Islet precursor cell (in vitro differentiated cells): ENCODE results near the gene GOLGA8S.
"Not testable (repeated sequence)": the region's sequence is repeated elsewhere in the genome, so short reads cannot be mapped to it uniquely, and the experiment has no call there.

ENCODE experiments used
- DNase-seq: peaks from one replicate; pipeline ENCODE4 v3.0.0-alpha.2; 2018

Gene GOLGA8S

DNA sequence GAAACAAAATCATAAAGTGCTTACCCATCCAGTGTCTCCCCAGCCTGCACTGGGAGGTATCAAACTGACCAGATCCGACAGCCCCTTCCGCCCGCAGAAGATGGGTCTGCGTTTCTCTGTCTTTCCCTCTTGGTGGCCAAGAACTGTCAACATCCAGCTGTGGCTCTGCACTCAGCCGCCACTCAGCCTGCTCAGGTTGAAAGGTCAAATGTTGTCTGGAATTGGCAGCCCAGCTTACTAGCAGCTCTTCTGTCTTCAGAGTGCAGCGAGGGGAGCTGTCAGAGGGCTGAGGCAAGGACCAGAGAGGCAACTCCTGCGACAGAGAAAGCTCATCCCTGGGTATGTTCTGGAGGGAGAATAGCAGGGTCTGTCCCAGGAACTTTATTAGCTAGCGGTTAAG is 47.1 kb downstream of the GOLGA8S start:
- no peak for DNase-seq

DNA sequence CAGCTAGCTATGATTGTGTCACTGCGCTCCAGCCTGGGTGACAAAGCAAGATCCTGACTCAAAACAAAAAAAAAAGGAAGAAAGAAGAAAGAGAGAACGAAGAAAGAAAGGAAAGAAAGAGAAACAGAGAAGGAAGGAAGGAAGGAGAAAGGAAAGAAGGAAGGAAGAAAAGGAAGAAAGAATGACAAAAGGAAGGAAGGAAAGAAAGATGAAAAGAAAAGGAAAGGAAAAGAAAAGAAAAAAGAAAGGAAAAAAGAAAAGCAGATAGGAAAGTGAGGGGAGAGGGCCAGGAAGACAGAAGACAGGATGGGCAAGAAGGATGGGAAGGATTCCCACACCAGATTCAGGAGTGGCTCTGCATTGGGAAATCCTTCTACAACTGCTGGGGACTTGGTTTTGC is 47.6 kb downstream of the GOLGA8S start:
- DNase-seq, result no peak

DNA sequence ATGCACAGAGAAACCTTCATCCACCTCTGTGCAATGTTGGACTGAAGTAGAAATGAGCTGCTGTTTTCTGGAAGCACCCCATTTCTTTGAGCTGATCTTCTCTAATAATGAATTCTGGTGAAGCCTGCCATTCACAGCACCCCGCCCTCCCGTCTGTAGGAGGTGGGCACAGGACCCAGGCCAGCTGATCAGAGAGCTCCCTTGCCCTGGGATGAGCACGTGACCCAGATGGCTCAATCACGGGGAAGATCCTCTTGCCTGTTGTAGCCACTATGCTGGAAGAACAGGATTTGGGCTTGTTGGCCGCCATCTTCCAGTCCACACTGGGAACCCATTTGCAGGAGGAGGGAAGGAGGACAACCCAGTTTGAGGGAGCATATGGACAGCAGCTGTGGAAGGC is 48.0 kb downstream of the GOLGA8S start:
- no peak for DNase-seq

DNA sequence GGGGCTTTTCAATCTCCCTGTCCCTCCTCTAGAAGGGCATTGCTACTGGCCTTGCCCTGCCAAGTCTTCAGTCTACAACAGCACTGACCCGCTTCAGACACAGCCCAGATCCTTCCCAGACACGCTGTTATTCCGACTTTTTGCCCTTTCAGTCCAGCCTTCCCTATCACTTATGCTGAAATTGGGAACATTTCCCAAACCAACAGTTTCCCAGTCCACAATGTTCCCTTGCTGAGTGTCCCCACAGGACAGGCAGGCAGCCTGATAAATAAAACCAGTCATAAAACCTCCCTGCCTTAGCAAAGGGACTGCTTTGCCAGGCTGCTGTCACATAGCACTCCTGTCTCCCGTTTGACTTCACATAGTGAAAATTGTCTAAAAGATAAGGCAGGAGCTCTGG is 49.0 kb downstream of the GOLGA8S start:
- DNase-seq, result no peak

DNA sequence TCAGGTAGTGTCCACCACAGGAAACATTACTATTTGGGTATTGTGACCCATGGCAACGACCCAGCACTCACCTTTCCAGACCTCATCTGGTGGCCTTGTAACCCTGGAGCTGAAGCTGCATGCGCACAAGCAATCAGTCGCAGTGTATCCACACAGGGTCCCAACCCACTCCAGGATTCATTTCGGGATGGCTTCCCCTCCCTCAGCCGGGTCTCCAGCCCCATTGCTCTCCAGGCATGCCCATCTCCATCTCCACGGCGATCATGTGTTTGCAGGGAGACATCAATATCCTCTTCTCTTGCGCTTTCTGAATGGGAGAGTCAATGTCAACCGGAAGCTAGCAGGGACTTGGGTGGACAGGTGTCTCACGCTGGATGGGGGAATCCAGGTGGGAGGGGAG is 57.3 kb downstream of the GOLGA8S start:
- no peak for DNase-seq

DNA sequence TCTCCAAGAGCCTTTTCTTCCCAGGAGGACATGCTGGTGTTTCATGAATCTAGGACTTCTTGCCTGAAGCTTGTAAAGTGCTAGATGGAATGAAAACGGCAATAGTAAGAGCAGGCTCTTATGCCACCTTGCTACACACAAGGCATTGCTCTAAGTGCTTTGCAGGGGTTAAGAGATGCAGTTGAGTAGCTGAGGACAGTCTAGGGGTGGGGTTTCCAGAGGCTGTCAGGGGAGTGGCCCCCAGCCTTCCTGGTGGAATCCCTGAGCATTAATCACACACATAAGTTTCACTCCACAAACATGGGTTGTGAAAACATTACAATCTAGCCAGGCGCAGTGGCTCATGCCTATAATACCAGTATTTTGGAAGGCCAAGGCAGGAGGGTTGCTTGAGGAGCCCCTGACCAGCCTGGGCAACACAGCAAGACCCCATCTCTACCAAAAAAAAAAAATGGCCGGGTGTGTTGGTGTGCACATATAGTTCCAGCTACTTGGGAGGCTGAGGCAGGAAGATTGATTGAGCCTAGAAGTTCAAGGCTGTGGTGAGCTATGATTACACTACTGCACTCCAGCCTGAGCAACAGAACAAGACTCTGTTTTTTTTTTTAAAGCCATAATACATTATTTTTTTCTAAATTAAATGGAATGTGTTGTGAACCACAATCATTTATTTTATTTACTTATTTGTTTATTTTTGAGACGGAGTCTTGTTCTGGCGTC is 58.5 kb downstream of the GOLGA8S start:
- not testable (repeated sequence) for DNase-seq
